Adrenal gland (tissue), 5 donors: ENCODE results near the gene CD101.

Experiments used
- CTCF ChIP-seq, 6 experiments: fragments of 450-650 bp in 4 of 6; fragments of 200-600 bp in 2 of 6; sonication (generic) in 1 of 6; IDR thresholded peaks; 1 replicate in 5 of 6; 2 replicates in 1 of 6; pipeline versions ENCODE4 v1.5.1 to v1.8.0; 2016 to 2021; ENCODE audit warnings: antibody characterized with exemption in 6 of 6, mild to moderate bottlenecking in 2 of 6, moderate library complexity in 1 of 6
- POLR2A ChIP-seq, 2 donors: fragments of 450-650 bp; IDR thresholded peaks; one replicate each; pipeline ENCODE4 v1.6.1; 2017; ENCODE audit warnings: antibody characterized with exemption in 2 of 2, mild to moderate bottlenecking in 2 of 2, moderate library complexity in 1 of 2
- donor health status: DM: no; HTN: no; CAD: no.

DNA sequence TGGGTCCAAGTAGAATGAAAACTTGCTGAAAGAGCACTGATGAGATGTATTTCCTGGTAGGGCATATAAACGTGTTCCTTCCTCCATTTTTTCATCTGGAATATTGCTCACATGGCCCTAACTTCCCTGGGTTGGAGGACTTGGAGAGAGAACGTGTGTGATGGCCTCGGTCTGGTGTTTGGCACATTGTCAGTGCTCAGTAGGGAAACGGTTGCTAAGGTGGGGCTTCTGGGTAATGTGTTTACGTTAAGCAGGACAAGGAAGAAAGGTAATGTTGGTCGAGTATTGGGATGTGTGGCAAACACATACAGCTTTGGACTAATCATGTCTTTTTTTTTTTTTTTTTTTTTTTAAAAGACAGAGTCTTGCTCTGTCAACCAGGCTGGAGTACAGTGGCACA is 64.8 kb downstream of the CD101 start:
- TF ChIP-seq CTCF (IDR thresholded peaks at IDR 0.05) (no peak), POLR2A (IDR thresholded peaks at IDR 0.05) (no peak)
